ENCODE results near the gene EPS8L3.

- TF ChIP-seq EZH2 (IDR thresholded peaks at IDR 0.05; ENCODE audit: insufficient read depth, poor library complexity, severe bottlenecking) (no peak), EZH2phosphoT487 (IDR thresholded peaks at IDR 0.05; ENCODE audit: insufficient read depth, low read depth) (no peak)
Measured at GRCh38 chr1:109721971-109722370, 41.8 kb downstream of the EPS8L3 start.

Measured in GM23248 (cell line).